HG03175 (cell line): Measurements from ENCODE around the gene USP44.
"Not testable (repeated sequence)": the region's sequence is repeated elsewhere in the genome, so short reads cannot be mapped to it uniquely, and the experiment has no call there.

ENCODE experiments used
- ATAC-seq: cut with Tn5 transposase; IDR thresholded peaks from one replicate; pipeline ENCODE4 v1.9.1; 2021; ENCODE audit warnings: mild to moderate bottlenecking, moderate library complexity; ENCODE audit not compliant: unreplicated experiment

The USP44 gene

GRCh38 chr12:95511977-95512376 is 39.3 kb downstream of the USP44 start:
- no peak for ATAC-seq

- ATAC-seq: no peak
Observed at GRCh38 chr12:95509300-95509699, 42.0 kb downstream of the USP44 start.

GRCh38 chr12:95506707-95507523 is 44.4 kb downstream of the USP44 start:
- ATAC-seq: no peak

DNA sequence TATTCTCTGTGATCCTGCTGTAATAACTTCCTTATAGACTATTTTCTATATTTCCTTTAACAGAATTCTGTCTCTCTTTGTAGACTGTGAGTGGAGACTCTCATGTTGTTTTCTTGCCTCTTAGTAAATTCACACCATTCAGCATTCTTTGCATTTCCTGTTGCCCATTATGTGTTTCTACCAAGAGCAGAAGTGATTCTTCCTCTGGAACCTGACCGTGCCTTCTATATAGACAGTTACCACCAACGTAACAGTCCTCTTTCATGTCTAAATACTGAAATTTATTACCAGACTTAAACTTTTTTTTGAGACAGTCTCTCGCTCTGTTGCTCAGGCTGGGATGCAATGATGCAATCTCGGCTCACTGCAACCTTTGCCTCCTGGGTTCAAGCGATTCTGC is 46.2 kb downstream of the USP44 start:
- no peak for ATAC-seq

DNA sequence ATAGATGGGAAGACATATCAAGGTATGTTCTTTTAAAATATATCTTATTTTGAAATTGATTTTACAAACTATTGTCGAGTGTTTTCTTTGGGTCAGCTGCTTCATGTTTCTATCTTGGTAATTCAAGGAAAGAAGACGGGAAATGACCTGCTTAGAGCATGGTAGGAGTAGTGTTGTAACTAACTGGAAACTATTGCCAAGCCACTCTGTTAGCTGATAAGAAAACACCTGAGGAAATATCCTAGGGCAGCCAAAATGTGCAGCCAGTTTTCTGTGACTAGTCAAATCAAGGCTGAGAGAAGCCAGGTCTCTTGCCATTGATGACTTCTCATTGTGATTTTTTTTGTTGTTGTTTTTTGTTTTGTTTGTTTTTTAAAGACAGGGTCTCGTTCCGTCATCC is 47.1 kb downstream of the USP44 start:
- ATAC-seq: no peak

GRCh38 chr12:95499772-95500171 is 51.5 kb downstream of the USP44 start:
- no peak for ATAC-seq

GRCh38 chr12:95498968-95499367 is 52.3 kb downstream of the USP44 start:
- no peak for ATAC-seq

DNA sequence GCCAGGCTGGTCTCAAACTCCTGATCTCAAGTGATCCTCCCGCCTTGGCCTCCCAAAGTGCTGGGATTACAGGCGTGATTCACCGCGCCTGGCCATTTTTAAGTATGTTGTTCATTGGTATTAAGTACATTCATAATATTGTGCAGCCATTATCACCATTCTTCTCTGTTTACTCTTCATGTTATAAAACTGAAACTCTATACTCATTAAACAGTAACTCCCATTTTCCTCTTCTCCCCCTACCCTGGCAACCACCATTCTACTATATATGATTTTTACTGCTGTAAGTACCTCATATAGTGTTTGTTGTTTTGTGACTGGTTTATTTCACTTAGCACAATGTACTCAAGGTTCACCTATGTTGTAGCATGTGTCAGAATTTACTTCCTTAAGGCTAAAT is 54.2 kb downstream of the USP44 start:
- no peak for ATAC-seq

GRCh38 chr12:95495433-95495832 is 55.8 kb downstream of the USP44 start:
- no peak for ATAC-seq

DNA sequence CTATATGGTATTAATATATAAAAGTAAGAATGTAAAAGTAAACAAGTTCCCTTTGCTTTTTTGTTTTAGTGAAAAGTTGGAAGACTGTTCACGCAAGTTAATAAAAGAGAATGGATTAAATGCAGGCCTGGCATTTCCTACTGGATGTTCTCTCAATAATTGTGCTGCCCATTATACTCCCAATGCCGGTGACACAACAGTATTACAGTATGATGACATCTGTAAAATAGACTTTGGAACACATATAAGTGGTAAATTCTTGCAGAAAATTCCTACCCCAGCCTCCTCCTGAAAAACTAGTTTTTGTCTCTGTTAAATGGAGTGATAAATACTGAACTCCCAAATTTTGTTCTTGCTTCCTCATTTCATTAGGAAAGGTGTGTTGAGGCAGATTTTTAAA is 56.4 kb downstream of the USP44 start:
- ATAC-seq: no peak

DNA sequence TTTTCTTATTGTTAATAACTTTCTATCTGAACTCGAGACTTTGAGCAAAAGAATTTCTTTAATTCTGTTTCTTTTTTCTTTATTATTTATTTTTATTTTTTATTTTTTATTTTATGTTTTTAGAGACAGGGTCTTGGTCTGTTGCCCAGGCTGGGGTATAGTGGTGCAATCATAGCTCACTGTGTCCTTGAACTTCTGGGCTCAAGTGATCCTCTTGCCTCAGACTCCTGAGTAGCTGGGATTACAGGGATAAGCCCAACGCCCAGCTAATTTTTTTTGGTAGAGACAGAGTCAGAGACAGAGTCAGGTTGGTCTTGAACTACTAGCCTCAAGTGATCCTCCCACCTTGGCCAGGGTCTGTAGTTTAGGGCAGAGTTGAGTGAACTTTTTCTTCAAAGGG is 58.8 kb downstream of the USP44 start:
- no peak for ATAC-seq

GRCh38 chr12:95487024-95487423 is 64.3 kb downstream of the USP44 start:
- ATAC-seq: no peak

DNA sequence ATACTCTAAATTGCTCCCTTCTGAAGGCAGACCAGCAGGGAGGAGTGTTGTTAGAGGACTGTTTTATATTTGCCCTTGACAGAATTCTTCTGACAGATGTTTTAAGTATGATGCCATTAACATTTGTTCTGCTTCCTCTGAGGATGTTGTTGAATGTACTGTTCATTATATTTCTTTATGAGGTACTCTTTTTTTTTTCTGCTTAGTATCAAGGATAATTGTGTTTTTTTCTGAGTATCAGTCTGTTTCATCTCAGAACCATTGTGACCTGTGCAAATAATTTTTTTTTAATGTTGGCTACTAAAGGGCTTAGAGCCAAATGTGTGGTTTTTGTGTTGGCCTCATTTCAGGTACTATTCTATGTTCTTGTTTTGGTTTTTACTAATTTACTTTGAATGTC is 66.8 kb downstream of the USP44 start:
- no peak for ATAC-seq

- ATAC-seq: not testable (repeated sequence)
Observed at GRCh38 chr12:95482564-95482963, 68.7 kb downstream of the USP44 start.

DNA sequence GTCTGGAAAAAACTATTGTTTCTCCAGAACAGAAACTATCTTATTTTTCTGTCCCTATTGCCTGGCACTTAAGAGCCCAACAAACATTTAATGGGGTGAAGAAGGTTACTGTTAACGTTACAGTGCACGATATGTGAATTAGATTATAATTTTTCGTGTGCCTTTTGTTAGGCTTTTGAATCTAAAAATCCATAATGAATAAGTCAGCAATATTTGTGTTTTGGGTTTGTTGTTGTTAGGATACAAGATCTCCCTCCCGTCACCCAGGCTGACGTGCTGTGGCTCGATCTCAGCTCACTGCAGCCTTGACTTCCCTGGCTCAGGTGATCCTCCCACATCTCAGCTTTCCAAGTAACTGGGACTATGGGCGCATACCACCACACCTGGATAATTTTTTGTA is 69.4 kb downstream of the USP44 start:
- ATAC-seq: no peak

DNA sequence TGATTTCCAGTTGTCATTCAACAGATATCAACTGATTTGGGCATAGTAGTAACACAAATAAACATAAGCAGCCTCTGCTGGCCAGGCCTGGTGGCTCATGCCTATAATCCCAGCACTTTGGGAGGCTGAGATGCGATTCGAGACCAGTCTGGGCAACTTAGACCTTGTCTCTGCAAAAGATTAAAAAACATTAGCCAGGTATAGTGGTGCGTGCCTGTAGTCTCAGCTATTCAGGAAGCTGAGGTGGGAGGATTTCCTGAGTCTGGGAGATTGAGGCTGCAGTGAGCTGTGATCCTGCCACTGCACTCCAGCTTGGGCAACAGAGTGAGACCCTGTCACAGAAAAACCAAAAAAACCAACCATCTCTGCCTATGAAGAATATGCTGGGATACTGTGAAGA is 70.2 kb downstream of the USP44 start:
- no peak for ATAC-seq

DNA sequence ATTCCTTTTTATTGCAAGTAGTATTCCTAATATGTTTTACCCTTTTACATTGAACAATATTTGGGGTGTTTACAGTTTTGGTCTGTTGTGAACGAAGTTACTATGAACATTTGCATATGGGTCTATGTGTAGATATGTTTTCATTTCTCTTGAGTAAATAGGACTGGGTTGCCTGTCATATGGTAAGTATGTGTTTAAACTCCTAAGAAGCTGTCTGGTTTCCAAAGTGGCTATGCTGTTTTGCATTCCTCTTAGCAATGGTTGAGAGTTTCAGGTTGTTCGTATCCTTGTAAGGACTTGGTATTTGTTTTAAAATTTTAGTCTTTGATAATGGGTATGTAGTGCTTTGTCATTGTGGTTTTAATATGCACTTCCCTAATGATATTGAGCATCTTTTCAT is 71.0 kb downstream of the USP44 start:
- ATAC-seq: peak; percentile 47

GRCh38 chr12:95474660-95474958 is 76.7 kb downstream of the USP44 start:
- no peak for ATAC-seq

DNA sequence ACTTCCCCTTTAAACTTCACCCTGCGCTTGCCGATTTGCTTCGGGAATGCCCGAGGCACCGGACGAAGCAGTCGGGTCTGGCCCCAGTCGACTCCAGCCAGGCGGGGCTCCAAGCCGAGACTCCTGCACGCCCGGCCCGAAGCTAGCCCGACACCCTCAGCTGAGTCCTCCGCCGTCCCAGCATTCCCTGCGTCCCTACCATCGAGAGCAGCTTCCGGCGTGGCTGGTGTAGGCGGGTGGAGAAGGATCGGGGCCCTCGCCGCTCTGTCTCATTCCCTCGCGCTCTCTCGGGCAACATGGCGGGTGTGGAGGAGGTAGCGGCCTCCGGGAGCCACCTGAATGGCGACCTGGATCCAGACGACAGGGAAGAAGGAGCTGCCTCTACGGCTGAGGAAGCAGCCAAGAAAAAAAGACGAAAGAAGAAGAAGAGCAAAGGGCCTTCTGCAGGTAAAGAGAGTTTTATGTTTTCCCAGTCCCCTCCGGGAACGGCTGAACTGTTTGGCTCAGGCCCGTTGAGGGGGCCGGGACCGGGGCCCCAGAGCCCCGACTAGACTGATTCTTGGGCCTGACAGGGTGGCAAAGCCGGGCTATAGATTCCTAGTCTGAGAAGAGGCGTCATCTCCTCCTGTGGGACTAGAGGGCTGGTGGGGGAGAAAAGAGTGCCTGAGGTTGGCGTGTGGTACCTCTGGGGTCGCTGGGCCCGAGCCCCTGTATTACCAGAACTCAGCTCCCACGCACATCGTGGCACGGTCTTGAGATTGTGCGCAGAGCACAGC is 77.2 kb downstream of the USP44 start, which contains the start of gene METAP2:
METAP2 (plus strand) TSS at position 269 of the 776 bp plus-strand sequence; CDS start at position 297, 28 bp downstream.
- ATAC-seq: peak; percentile 97

DNA sequence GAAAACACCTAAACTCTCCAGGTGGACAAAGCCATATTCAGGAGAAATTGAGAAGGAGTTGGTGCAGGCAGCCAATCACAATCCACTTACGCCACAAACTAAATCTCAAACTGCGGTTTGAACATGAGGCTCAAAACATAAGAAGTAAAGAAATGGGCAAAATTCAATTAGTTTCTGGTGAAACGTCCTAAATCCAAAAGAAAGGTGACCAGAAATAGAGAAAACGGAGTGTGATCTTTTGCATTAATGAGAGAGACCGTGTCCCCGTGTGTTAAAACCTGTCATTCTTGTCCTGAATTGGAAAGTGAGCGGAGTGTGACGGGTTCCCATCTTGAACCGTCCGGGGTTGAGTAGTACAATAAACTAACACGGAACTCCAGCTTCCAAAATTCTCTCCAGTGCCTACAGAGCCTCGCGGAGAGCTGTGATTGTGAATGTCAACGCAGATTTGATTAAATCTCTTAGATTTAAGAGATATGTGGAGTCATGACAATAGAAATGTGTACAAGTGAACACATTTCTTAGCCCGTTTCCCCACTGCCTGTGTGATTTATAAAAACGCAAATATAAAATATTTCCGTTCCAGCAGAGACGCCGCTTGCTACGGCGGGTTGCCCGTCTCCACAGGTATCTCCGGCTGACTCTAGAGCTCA is 77.9 kb downstream of the USP44 start:
- ATAC-seq: peak; percentile 34

GRCh38 chr12:95470300-95470699 is 81.0 kb downstream of the USP44 start:
- ATAC-seq: no peak
